Bone marrow (tissue), 2 donors: ENCODE measurements around the gene ACAP3.

ENCODE experiments used
- DNase-seq, 2 donors: peaks; one replicate each; lab custom pipeline; 2025; lab: John Stamatoyannopoulos, UW

ACAP3 gene

GRCh38 chr1:1299686-1300351 is 7.9 kb downstream of the ACAP3 start:
- no peak for DNase-seq

- no peak for DNase-seq
These were observed 8.7 kb downstream of the ACAP3 start for GRCh38 chr1:1298861-1299685.

- no peak for DNase-seq
These were observed 9.8 kb downstream of the ACAP3 start for GRCh38 chr1:1297802-1298424.

GRCh38 chr1:1296070-1297061 is 11.4 kb downstream of the ACAP3 start:
- no peak for DNase-seq

- DNase-seq = no peak
These were observed 12.4 kb downstream of the ACAP3 start for GRCh38 chr1:1295154-1295923.

GRCh38 chr1:1294250-1294890 is 13.4 kb downstream of the ACAP3 start:
- no peak for DNase-seq

- no peak for DNase-seq
These were observed 14.2 kb downstream of the ACAP3 start for GRCh38 chr1:1293263-1294249.

GRCh38 chr1:1292851-1293250 is 14.9 kb downstream of the ACAP3 start:
- no peak for DNase-seq

- DNase-seq = no peak
These were observed 15.3 kb downstream of the ACAP3 start for GRCh38 chr1:1292442-1292779.

- no peak for DNase-seq
These were observed 15.9 kb downstream of the ACAP3 start for GRCh38 chr1:1291548-1292441.

GRCh38 chr1:1291023-1291528 is 16.7 kb downstream of the ACAP3 start:
- no peak for DNase-seq

- DNase-seq = peak in 1 of 2 donors; percentile 9
These were observed 17.4 kb downstream of the ACAP3 start for GRCh38 chr1:1290238-1290731.

GRCh38 chr1:1287288-1288110 is 20.2 kb downstream of the ACAP3 start:
- no peak for DNase-seq

GRCh38 chr1:1286313-1287261 is 21.1 kb downstream of the ACAP3 start:
- no peak for DNase-seq

- no peak for DNase-seq
These were observed 22.0 kb downstream of the ACAP3 start for GRCh38 chr1:1285611-1286311.
